Activated CD8-positive, alpha-beta memory T cell treated with anti-CD3 and anti-CD28 coated beads, Interleukin-2, amount 50 U/mL, for 1 hour (primary cell): ENCODE data around the gene SCAANT1.

ENCODE experiments used
- DNase-seq: peaks from one replicate; pipeline ENCODE4 v3.0.0-alpha.2; 2020; ENCODE audit errors: extremely low read depth

Gene SCAANT1

GRCh38 chr3:63863150-63864007 is 48.8 kb downstream of the SCAANT1 start, which contains the start of the genes ATXN7 and THOC7:
Gene ATXN7 (plus strand): TSS chr3:63863867. CDS start chr3:63912599, 48,732 bp downstream.
Gene THOC7 (minus strand): TSS chr3:63863805. CDS start chr3:63863790, 15 bp downstream.
- no peak for DNase-seq

GRCh38 chr3:63862804-63863149 is 49.4 kb downstream of the SCAANT1 start:
- DNase-seq: no peak
